ENCODE data around the gene PLCB3.

Gene PLCB3

GRCh38 chr11:64223001-64223651 is 28.2 kb upstream of the PLCB3 start:
- no peak for DNase-seq

DNA sequence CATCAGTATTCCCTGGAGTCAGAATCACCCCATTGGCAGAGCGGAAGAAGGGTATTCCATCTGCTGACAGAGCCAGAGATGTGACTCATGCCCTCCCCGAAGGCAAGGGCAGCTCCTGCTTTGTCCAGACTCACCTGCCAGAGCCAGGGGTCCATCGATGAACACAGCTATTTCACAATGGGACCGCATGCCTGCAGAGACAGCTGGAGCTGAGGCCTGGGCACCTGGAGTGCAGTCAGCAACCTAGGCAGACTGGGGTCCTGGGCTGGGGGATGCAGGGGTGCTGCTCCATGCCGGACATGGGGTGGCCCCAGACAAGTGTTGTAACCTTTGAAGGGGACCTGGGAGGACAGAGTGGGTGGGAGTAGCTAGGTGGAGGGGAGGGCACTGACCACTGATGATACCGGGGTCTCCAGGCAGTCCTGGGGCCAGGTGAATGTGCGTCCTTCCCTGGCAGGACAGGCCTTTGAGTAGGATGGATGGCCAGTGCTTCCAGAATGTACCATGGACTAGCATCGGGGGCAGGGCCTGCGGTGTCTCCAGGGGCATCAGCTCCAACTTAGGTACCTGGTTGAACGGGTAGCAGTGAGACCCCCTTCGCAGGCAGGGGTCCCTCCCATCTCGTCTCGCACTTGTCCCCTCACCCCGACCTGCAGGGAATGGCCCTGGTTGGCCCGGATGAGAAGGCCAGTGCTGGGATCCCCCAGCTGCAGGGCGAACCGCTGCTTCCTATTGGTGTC is 27.0 kb upstream of the PLCB3 start:
- DNase-seq = peak; percentile 31

- peak; percentile 24 for DNase-seq
Measured at GRCh38 chr11:64224891-64225607, 26.3 kb upstream of the PLCB3 start.

- DNase-seq = peak; percentile 98
Measured at GRCh38 chr11:64225608-64226506, 25.5 kb upstream of the PLCB3 start, which contains the start of the genes NUDT22 and TRPT1. TSS of gene NUDT22 (plus strand) at chr11:64226274. CDS start at chr11:64226653, 379 bp downstream. TSS of gene TRPT1 (minus strand) at chr11:64226186. CDS start at chr11:64225860, 326 bp downstream.

DNA sequence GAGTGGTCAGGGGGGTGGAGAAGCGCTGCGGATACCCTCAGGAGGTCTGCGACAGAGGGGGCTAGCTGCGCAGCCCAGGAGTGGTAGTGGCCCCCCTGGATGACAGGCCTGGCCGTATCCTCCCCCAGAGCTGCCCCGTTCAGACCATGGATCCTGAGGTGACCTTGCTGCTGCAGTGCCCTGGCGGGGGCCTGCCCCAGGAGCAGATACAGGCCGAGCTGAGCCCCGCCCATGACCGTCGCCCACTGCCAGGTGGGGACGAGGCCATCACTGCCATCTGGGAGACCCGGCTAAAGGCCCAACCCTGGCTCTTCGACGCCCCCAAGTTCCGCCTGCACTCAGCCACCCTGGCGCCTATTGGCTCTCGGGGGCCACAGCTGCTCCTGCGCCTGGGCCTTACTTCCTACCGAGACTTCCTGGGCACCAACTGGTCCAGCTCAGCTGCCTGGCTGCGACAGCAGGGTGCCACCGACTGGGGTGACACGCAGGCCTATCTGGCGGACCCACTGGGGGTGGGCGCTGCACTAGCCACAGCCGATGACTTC is 24.8 kb upstream of the PLCB3 start:
- peak; percentile 52 for DNase-seq

DNA sequence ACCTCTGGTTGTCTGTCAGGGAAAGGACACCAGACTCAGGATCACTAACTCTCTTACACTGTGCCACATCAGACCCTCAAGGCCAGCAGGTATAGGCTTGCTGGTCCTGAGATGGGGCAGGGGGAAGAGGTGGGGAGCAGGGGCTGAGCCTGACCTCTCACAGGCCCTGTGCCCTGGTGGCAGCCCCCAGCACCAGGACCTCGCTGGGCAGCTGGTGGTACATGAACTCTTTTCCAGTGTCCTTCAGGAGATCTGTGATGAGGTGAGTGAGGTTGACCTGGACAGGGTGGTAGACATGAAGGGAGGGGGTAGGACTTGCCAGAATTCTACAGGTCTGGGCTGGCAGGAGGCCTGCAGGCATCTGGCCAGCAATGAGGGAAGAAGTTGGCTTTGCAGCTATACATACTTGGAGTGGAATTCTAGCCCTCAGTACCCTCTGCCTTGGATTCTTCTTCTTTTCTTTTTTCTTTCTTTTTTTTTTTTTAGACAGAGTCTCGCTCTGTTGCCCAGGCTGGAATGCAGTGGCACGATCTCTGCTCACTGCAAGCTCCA is 23.8 kb upstream of the PLCB3 start:
- DNase-seq = no peak

GRCh38 chr11:64229090-64229743 is 22.1 kb upstream of the PLCB3 start:
- no peak for DNase-seq

DNA sequence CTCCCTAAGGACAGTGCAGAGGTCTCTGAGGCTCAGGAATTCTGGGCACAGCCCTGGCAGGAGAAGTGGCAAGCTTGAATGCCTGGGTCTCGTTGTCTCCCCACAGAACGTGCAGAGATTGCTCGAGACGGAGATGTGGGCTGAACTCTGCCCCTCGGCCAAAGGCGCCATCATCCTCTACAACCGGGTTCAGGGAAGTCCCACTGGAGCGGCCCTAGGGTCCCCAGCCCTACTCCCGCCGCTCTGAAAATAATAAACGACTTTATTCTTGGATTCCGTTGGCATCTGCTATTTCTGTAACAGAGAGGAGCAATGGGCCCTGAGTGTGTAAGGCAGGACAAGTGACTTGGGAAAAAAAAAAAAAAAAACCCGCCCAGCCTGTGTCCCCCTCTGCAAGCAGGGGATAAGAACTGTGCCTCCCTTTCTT is 21.6 kb upstream of the PLCB3 start:
- no peak for DNase-seq

GRCh38 chr11:64230171-64230984 is 21.0 kb upstream of the PLCB3 start, which contains the start of gene DNAJC4:
TSS of gene DNAJC4 (plus strand) at chr11:64230548. CDS start at chr11:64230855, 307 bp downstream.
- peak; percentile 89 for DNase-seq

- DNase-seq = no peak
Measured at GRCh38 chr11:64230985-64231365, 20.4 kb upstream of the PLCB3 start.

- no peak for DNase-seq
Measured at GRCh38 chr11:64231546-64231945, 19.8 kb upstream of the PLCB3 start.

GRCh38 chr11:64232182-64232966 is 19.0 kb upstream of the PLCB3 start:
- DNase-seq = no peak

- no peak for DNase-seq
Measured at GRCh38 chr11:64232967-64233315, 18.4 kb upstream of the PLCB3 start.

DNA sequence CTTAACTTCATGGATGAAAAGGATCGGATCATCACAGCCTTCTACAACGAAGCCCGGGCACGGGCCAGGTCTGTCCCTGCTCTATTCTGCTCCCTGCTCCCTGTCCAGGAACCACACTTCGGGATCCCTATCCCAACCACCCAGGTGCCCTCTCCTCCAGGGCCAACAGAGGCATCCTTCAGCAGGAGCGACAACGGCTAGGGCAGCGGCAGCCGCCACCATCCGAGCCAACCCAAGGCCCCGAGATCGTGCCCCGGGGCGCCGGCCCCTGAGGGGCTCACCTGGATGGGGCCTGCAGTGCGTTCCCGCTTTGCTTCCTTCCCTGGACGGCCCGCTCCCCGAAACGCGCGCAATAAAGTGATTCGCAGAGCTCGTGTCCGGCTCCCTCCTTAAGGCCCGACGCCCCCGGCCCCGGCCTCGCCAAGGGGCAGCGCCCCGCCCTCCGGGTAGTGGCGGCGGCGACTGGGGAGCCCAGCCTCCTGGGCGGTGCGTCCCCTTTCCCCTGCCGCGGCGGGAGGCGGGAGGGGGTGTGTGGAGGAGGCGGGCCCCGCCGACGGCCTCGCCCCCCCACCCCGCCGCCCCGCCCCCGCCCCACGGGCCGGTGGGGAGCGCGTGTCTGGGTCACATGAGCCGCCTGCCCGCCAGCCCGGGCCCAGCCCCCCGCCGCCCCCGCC is 17.3 kb upstream of the PLCB3 start, which contains the start of gene VEGFB:
VEGFB (plus strand) TSS at position 672 of the 674 bp plus-strand sequence. CDS start 250 bp downstream, outside the sequence.
- peak; percentile 86 for DNase-seq

- DNase-seq = peak; percentile 91
Measured at GRCh38 chr11:64234647-64235379, 16.5 kb upstream of the PLCB3 start.

DNA sequence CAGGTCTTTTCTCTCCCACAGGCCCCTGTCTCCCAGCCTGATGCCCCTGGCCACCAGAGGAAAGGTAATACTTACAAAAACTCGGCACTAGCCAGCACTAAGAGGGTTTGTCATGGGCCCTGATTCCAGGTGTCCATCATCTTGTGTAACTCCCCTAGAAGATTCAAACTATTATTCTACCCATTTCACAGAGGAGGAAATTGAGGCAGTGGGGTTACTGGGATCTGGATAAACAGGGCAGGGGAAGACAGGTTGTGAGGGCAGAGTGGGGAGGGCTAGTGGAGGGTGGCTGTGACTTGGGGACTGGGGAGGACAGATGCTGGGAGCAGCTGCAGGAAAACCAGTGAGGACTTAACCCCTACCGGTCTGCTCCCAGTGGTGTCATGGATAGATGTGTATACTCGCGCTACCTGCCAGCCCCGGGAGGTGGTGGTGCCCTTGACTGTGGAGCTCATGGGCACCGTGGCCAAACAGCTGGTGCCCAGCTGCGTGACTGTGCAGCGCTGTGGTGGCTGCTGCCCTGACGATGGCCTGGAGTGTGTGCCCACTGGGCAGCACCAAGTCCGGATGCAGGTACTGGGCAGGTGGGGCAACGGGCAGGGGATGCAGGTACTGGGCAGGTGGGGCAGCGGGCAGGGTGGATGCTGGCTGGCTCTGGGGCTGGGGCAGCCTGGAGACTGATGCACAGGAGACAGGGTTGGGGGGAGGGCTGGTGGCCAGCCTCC is 15.7 kb upstream of the PLCB3 start:
- DNase-seq = no peak

DNA sequence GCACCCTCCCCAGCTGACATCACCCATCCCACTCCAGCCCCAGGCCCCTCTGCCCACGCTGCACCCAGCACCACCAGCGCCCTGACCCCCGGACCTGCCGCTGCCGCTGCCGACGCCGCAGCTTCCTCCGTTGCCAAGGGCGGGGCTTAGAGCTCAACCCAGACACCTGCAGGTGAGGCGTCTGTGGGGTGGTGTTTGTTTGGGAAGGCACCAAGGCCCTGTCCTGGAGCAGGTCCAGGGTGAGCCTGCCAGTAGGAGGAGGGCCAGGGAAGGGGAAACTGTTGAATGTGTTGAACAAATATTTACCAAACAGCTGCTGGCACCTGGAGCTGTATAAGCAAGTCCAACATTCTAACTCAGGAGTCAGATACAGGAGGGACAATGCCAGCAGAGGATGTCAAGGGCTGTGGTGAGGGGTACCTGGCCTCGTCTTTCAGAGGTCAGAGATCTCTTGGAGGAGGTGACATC is 13.8 kb upstream of the PLCB3 start:
- no peak for DNase-seq
